ENCODE measurements around the gene AAMDC. TPM values are rescaled to one million over a fixed set of nuclear protein-coding genes. Genes with fewer than 3 reads are reported as not detected.

The AAMDC gene
- total RNA-seq, 4 donors from 2014 or later: 14.4 to 30.7 TPM; not detected in 2

DNA sequence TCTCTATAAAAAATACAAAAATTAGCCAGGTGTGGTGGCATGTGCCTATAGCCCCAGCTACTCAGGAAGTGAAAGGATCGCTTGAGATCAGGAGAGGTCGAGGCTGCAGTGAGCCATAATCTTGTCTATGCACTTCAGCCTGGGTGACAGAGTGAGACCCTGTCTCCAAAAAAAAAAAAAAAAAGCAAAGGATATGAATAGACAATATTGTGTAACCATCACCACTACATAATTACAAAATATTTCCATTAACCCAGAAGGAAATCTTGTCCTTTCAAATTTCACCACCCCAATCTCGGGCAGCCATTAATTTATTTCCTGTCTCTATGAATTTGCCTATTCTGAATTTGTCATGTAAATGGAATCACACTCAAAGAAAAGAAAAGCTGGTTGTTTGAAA lies 21.6 kb upstream of the AAMDC start:
- H3K4me1 ChIP-seq: peaks cover 0 to 30% (median 11%) of the 10 kb centered on the region in 4 donors
- no peak for DNase-seq
- no peak overlapping the region for H3K27ac ChIP-seq
- TF ChIP-seq EP300 (IDR thresholded peaks at IDR 0.05; ENCODE audit: low read depth) (no peak), POLR2A (IDR thresholded peaks at IDR 0.05) (no peak), POLR2AphosphoS5 (IDR thresholded peaks at IDR 0.05) (no peak)
- TF ChIP-seq, protein P1, sequence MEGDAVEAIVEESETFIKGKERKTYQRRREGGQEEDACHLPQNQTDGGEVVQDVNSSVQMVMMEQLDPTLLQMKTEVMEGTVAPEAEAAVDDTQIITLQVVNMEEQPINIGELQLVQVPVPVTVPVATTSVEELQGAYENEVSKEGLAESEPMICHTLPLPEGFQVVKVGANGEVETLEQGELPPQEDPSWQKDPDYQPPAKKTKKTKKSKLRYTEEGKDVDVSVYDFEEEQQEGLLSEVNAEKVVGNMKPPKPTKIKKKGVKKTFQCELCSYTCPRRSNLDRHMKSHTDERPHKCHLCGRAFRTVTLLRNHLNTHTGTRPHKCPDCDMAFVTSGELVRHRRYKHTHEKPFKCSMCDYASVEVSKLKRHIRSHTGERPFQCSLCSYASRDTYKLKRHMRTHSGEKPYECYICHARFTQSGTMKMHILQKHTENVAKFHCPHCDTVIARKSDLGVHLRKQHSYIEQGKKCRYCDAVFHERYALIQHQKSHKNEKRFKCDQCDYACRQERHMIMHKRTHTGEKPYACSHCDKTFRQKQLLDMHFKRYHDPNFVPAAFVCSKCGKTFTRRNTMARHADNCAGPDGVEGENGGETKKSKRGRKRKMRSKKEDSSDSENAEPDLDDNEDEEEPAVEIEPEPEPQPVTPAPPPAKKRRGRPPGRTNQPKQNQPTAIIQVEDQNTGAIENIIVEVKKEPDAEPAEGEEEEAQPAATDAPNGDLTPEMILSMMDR (IDR thresholded peaks at IDR 0.05): no peak
- no peaks in the 10 kb centered on the region for H3K36me3 ChIP-seq
- intact Hi-C loops (cut with DNase I; ENCODE audit: low total_unique reads): no loop called here
- no peak overlapping the region for H3K4me3 ChIP-seq
- 64 to 77% methylated on average over 2 to 3 of the region's 3 CpGs for WGBS, 2 donors (ENCODE audit: low coverage in 1 of 2)
- in situ Hi-C loops (cut with MboI; ENCODE audit: low pct_ligation_motif_present in 1 of 4, low pct_unique_long_range_greater_than_20kb in 1 of 4, low sequenced_read_pairs in 3 of 4): no loop called here
- H3K27me3 ChIP-seq: no peaks in the 10 kb centered on the region
- H3K9me3 ChIP-seq: no peaks in the 10 kb centered on the region

DNA sequence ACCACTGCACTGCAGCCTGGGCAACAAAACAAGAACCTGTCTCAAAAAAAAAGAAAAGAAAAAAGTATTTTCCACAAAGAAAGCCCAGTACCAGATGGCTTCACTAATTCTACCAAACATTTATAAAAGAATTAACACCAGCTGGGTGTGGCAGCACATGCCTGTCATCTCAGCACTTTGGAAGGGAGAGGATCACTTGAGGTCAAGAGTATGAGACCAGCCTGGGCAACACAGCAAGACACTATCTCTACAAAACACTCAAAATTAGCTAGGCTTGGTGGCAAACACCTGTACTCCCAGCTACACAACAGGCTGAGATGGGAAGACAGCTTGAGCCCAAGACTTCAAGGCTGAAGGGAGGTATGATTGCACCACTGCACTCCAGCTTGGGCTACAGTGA lies 20.5 kb upstream of the AAMDC start:
- Histone ChIP-seq H3K36me3 (no peaks in the 10 kb centered on the region), H3K4me1 (peaks cover 0 to 30% (median 11%) of the 10 kb centered on the region in 4 donors), H3K4me3 (no peak overlapping the region), H3K9me3 (no peaks in the 10 kb centered on the region), H3K27ac (no peak overlapping the region), H3K27me3 (no peaks in the 10 kb centered on the region)
- no peak for DNase-seq
- in situ Hi-C loops (cut with MboI; ENCODE audit: low pct_ligation_motif_present in 1 of 4, low pct_unique_long_range_greater_than_20kb in 1 of 4, low sequenced_read_pairs in 3 of 4) (no loop called here), intact Hi-C loops (cut with DNase I; ENCODE audit: low total_unique reads) (no loop called here)
- TF ChIP-seq POLR2A (IDR thresholded peaks at IDR 0.05) (no peak), EP300 (IDR thresholded peaks at IDR 0.05; ENCODE audit: low read depth) (no peak), POLR2AphosphoS5 (IDR thresholded peaks at IDR 0.05) (no peak)
- TF ChIP-seq, protein P1 (IDR thresholded peaks at IDR 0.05): no peak

- 66% methylated on average over 3 of the region's 3 CpGs; no CpG with 5 or more reads in 1 of the 2 donors for WGBS, 2 donors (ENCODE audit: low coverage in 1 of 2)
- no peaks in the 10 kb centered on the region for H3K9me3 ChIP-seq
- no peaks in the 10 kb centered on the region for H3K36me3 ChIP-seq
- H3K4me1 ChIP-seq: peaks cover 0 to 38% (median 11%) of the 10 kb centered on the region in 4 donors
- intact Hi-C loops (cut with DNase I; ENCODE audit: low total_unique reads): no loop called here
- H3K27me3 ChIP-seq: no peaks in the 10 kb centered on the region
- no peak overlapping the region for H3K4me3 ChIP-seq
- TF ChIP-seq EP300 (IDR thresholded peaks at IDR 0.05; ENCODE audit: low read depth) (no peak), POLR2AphosphoS5 (IDR thresholded peaks at IDR 0.05) (no peak), POLR2A (IDR thresholded peaks at IDR 0.05) (no peak)
- TF ChIP-seq, protein P1 (IDR thresholded peaks at IDR 0.05): no peak
- DNase-seq: no peak
- H3K27ac ChIP-seq: no peak overlapping the region
- in situ Hi-C loops (cut with MboI; ENCODE audit: low pct_ligation_motif_present in 1 of 4, low pct_unique_long_range_greater_than_20kb in 1 of 4, low sequenced_read_pairs in 3 of 4): no loop called here
Measured at GRCh38 chr11:77801477-77801876, 19.5 kb upstream of the AAMDC start.

GRCh38 chr11:77806415-77806814 lies 14.5 kb upstream of the AAMDC start:
- no peak for DNase-seq
- Histone ChIP-seq H3K9me3 (no peaks in the 10 kb centered on the region), H3K4me1 (peaks cover 0 to 29% (median 5%) of the 10 kb centered on the region in 4 donors), H3K36me3 (no peaks in the 10 kb centered on the region), H3K4me3 (no peak overlapping the region), H3K27ac (no peak overlapping the region), H3K27me3 (no peaks in the 10 kb centered on the region)
- in situ Hi-C loops (cut with MboI; ENCODE audit: low pct_ligation_motif_present in 1 of 4, low pct_unique_long_range_greater_than_20kb in 1 of 4, low sequenced_read_pairs in 3 of 4): no loop called here
- intact Hi-C loops (cut with DNase I; ENCODE audit: low total_unique reads): no loop called here
- TF ChIP-seq, protein P1 (IDR thresholded peaks at IDR 0.05): no peak
- no peak for TF ChIP-seq EP300 (IDR thresholded peaks at IDR 0.05; ENCODE audit: low read depth)
- no peak for TF ChIP-seq POLR2AphosphoS5 (IDR thresholded peaks at IDR 0.05)
- no peak for TF ChIP-seq POLR2A (IDR thresholded peaks at IDR 0.05)
